Small intestine (tissue), 7 donors: ENCODE results near the gene PDE2A. TPM values are rescaled to one million over a fixed set of nuclear protein-coding genes. Genes with fewer than 3 reads are reported as not detected.
A peak's percentile ranks its signal among the peaks of the same experiment; 100 is the strongest.

Experiments used
- DNase-seq, 2 donors: peaks; one replicate each; pipeline versions ENCODE4 v3.0.0 to v3.0.0-alpha.2; 2013
- FAIRE-seq: peaks from 2 replicates; lab custom pipeline; 2012; peaks lifted over from hg19 to GRCh38; lab: Jason Lieb, UNC
- H3K27ac ChIP-seq, 3 donors: one replicate each; pipeline ENCODE4 v1.5.1; 2013; ENCODE audit warnings: low read length in 2 of 3, mild to moderate bottlenecking in 2 of 3, control low read depth in 1 of 3, inconsistent platforms in 1 of 3, low read depth in 1 of 3, moderate library complexity in 1 of 3
- H3K27me3 ChIP-seq, 3 donors: one replicate each; pipeline ENCODE4 v1.6.1; 2013; ENCODE audit warnings: low read length in 3 of 3, inconsistent platforms in 1 of 3; ENCODE audit not compliant: control insufficient read depth in 3 of 3, insufficient read depth in 3 of 3
- H3K36me3 ChIP-seq, 3 donors: one replicate each; pipeline ENCODE4 v1.6.1; 2013; ENCODE audit warnings: low read length in 3 of 3, inconsistent platforms in 1 of 3, low read depth in 1 of 3, mild to moderate bottlenecking in 1 of 3, moderate library complexity in 1 of 3; ENCODE audit not compliant: control insufficient read depth in 3 of 3, insufficient read depth in 2 of 3
- H3K4me1 ChIP-seq, 3 donors: one replicate each; pipeline ENCODE4 v1.6.1; 2013; ENCODE audit warnings: low read length in 2 of 3, inconsistent platforms in 1 of 3, low read depth in 1 of 3, mild to moderate bottlenecking in 1 of 3, moderate library complexity in 1 of 3; ENCODE audit not compliant: control insufficient read depth in 3 of 3, insufficient read depth in 2 of 3
- H3K4me3 ChIP-seq, 3 donors: one replicate each; pipeline ENCODE4 v1.5.1; 2013; ENCODE audit warnings: low read length in 3 of 3, control low read depth in 1 of 3, inconsistent platforms in 1 of 3, low read depth in 1 of 3, mild to moderate bottlenecking in 1 of 3, moderate library complexity in 1 of 3
- H3K9me3 ChIP-seq, 2 donors: one replicate each; pipeline ENCODE4 v1.6.1; 2013; ENCODE audit warnings: low read depth in 1 of 2, low read length in 1 of 2; ENCODE audit not compliant: control insufficient read depth in 2 of 2, insufficient read depth in 1 of 2
- WGBS, 3 donors: extraction: QIAGEN DNeasy Blood & Tissue Kit; methylation state at CpG; one replicate each; pipeline ENCODE4 v1.1.7; 2013; 5-methylcytosine and 5-hydroxymethylcytosine counted together
- polyA plus RNA-seq, 4 donors: library from polyadenylated mRNA; stranded (reverse) in 3 of 4; unstranded in 1 of 4; fragments of 200-250 nt in 3 of 4; fragments of 120-200 nt in 1 of 4; gene quantifications; one replicate each; pipeline versions ENCODE4 v1.2.1 to v1.2.3, GENCODE V29; 2013
- donor health status: healthy with polysubstance abuse.
- donor health status: control.
- donor health status: control.
- donor health status: Bipolar disorder and iron deficiency.
- donor health status: healthy.

Gene PDE2A
- polyA plus RNA-seq, 4 donors: 1.8 to 31.6 (median 7.4) TPM

- Histone ChIP-seq H3K4me1 (peaks cover 0 to 7% (median 0%) of the 10 kb centered on the region in 3 donors), H3K36me3 (no peaks in the 10 kb centered on the region), H3K9me3 (no peaks in the 10 kb centered on the region), H3K4me3 (no peak overlapping the region), H3K27ac (no peak overlapping the region), H3K27me3 (peaks cover 0 to 32% (median 0%) of the 10 kb centered on the region in 3 donors)
- FAIRE-seq (no peak), DNase-seq (no peak)
- 59 to 76% (median 68%) methylated on average over 11 of the region's 11 CpGs for WGBS, 3 donors
These were observed 74.7 kb downstream of the PDE2A start for GRCh38 chr11:72599325-72600117.

GRCh38 chr11:72598906-72599305 lies 75.3 kb downstream of the PDE2A start:
- Histone ChIP-seq H3K36me3 (no peaks in the 10 kb centered on the region), H3K4me1 (peaks cover 0 to 7% (median 0%) of the 10 kb centered on the region in 3 donors), H3K9me3 (no peaks in the 10 kb centered on the region), H3K4me3 (no peak overlapping the region), H3K27ac (no peak overlapping the region), H3K27me3 (peaks cover 0 to 38% (median 0%) of the 10 kb centered on the region in 3 donors)
- DNase-seq: peak; percentile 22 to 33
- WGBS, 3 donors: 28 to 43% (median 35%) methylated on average over 10 to 11 of the region's 11 CpGs
- no peak for FAIRE-seq

- no peak overlapping the region for H3K27ac ChIP-seq
- WGBS, 3 donors: 57 to 68% (median 68%) methylated on average over 6 of the region's 6 CpGs
- FAIRE-seq (no peak), DNase-seq (no peak)
- H3K36me3 ChIP-seq: no peaks in the 10 kb centered on the region
- H3K9me3 ChIP-seq: no peaks in the 10 kb centered on the region
- peaks cover 0 to 42% (median 0%) of the 10 kb centered on the region in 3 donors for H3K27me3 ChIP-seq
- H3K4me1 ChIP-seq: peaks cover 0 to 7% (median 0%) of the 10 kb centered on the region in 3 donors
- H3K4me3 ChIP-seq: no peak overlapping the region
These were observed 75.8 kb downstream of the PDE2A start for GRCh38 chr11:72598466-72598865.

GRCh38 chr11:72597721-72598120 lies 76.5 kb downstream of the PDE2A start:
- Histone ChIP-seq H3K36me3 (no peaks in the 10 kb centered on the region), H3K9me3 (no peaks in the 10 kb centered on the region), H3K4me3 (no peak overlapping the region), H3K27ac (no peak overlapping the region), H3K27me3 (peaks cover 0 to 50% (median 0%) of the 10 kb centered on the region in 3 donors), H3K4me1 (peaks cover 0 to 7% (median 0%) of the 10 kb centered on the region in 3 donors)
- FAIRE-seq (no peak), DNase-seq (no peak)
- 33 to 58% (median 43%) methylated on average over 3 of the region's 3 CpGs for WGBS, 3 donors

GRCh38 chr11:72595292-72595684 lies 78.9 kb downstream of the PDE2A start:
- WGBS, 3 donors: 41 to 67% (median 56%) methylated on average over 9 of the region's 9 CpGs
- Histone ChIP-seq H3K36me3 (no peaks in the 10 kb centered on the region), H3K4me3 (no peak overlapping the region), H3K9me3 (no peaks in the 10 kb centered on the region), H3K27me3 (peaks cover 0 to 69% (median 0%) of the 10 kb centered on the region in 3 donors), H3K27ac (no peak overlapping the region), H3K4me1 (no peaks in the 10 kb centered on the region)
- FAIRE-seq (no peak), DNase-seq (no peak)

- DNase-seq (no peak), FAIRE-seq (no peak)
- Histone ChIP-seq H3K4me3 (no peak overlapping the region), H3K4me1 (peaks cover 0 to 3% (median 0%) of the 10 kb centered on the region in 3 donors), H3K27me3 (peaks cover 2 to 72% (median 4%) of the 10 kb centered on the region in 3 donors), H3K36me3 (peaks cover 0 to under 1% (median 0%) of the 10 kb centered on the region in 3 donors), H3K27ac (no peak overlapping the region), H3K9me3 (no peaks in the 10 kb centered on the region)
- WGBS, 3 donors: 47 to 76% (median 61%) methylated on average over 8 of the region's 8 CpGs
These were observed 79.5 kb downstream of the PDE2A start for GRCh38 chr11:72594493-72595291.

GRCh38 chr11:72592698-72593495 lies 81.3 kb downstream of the PDE2A start:
- Histone ChIP-seq H3K4me1 (peaks cover 0 to 4% (median 0%) of the 10 kb centered on the region in 3 donors), H3K36me3 (peaks cover 0 to 2% (median 0%) of the 10 kb centered on the region in 3 donors), H3K4me3 (no peak overlapping the region), H3K27me3 (peaks cover 3 to 81% (median 6%) of the 10 kb centered on the region in 3 donors), H3K9me3 (no peaks in the 10 kb centered on the region), H3K27ac (no peak overlapping the region)
- no peak for DNase-seq
- 77 to 83% (median 80%) methylated on average over 8 of the region's 8 CpGs for WGBS, 3 donors
- no peak for FAIRE-seq
